Measurements from ENCODE around the gene EFNA1. TPM values are rescaled to one million over a fixed set of nuclear protein-coding genes. Genes with fewer than 3 reads are reported as not detected.

Gene EFNA1
- total RNA-seq, 1 donor from 2014 or later = 66.7 TPM

DNA sequence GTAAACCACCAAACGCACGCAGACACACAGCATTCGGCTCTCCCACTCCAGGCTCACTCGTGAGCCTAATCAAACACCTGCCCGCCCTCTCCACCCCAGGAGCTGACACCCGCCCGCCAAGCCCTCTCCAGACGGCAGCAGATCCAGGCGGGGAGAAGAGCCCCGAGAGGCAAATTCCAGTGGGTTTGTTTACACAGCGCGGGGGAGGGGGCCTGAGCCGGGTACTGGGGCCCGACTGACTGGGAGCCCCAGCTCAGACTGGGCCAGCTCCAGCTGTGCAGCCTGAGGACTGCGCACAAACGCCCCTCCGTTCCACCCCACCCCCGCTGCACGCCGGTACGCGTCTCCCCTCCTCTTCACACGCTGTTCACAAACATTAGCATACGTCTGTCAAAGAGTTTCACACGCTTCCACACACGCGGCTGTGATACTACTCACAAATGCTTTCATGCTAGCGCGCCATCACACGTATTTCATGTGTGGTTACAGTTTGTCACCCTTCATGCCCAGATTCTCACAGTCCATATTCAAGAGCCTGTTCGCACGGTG lies 1.0 kb upstream of the EFNA1 start:
- Histone ChIP-seq H3K36me3 (peaks cover 0 to 2% of the 10 kb centered on the region in 2 donors), H3K27ac (peak overlapping the region in 1 of 2 donors; percentile 25), H3K4me3 (peak overlapping the region; percentile 63 to 70), H3K9me3 (no peaks in the 10 kb centered on the region), H3K27me3 (peaks cover 9% of the 10 kb centered on the region), H3K4me1 (peaks cover 20 to 30% of the 10 kb centered on the region in 2 donors)
- intact Hi-C loops (cut with DNase I) = loop anchor here (1.0 to 5.0 kb wide), 3 partner anchors 9 to 46 kb away; partner anchors contain the start of genes KRTCAP2, SLC50A1 and TRIM46
- DNase-seq (ENCODE audit: low spot score in 2 of 2) = no peak
- TF ChIP-seq, protein P1, sequence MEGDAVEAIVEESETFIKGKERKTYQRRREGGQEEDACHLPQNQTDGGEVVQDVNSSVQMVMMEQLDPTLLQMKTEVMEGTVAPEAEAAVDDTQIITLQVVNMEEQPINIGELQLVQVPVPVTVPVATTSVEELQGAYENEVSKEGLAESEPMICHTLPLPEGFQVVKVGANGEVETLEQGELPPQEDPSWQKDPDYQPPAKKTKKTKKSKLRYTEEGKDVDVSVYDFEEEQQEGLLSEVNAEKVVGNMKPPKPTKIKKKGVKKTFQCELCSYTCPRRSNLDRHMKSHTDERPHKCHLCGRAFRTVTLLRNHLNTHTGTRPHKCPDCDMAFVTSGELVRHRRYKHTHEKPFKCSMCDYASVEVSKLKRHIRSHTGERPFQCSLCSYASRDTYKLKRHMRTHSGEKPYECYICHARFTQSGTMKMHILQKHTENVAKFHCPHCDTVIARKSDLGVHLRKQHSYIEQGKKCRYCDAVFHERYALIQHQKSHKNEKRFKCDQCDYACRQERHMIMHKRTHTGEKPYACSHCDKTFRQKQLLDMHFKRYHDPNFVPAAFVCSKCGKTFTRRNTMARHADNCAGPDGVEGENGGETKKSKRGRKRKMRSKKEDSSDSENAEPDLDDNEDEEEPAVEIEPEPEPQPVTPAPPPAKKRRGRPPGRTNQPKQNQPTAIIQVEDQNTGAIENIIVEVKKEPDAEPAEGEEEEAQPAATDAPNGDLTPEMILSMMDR (IDR thresholded peaks at IDR 0.05) = no peak

DNA sequence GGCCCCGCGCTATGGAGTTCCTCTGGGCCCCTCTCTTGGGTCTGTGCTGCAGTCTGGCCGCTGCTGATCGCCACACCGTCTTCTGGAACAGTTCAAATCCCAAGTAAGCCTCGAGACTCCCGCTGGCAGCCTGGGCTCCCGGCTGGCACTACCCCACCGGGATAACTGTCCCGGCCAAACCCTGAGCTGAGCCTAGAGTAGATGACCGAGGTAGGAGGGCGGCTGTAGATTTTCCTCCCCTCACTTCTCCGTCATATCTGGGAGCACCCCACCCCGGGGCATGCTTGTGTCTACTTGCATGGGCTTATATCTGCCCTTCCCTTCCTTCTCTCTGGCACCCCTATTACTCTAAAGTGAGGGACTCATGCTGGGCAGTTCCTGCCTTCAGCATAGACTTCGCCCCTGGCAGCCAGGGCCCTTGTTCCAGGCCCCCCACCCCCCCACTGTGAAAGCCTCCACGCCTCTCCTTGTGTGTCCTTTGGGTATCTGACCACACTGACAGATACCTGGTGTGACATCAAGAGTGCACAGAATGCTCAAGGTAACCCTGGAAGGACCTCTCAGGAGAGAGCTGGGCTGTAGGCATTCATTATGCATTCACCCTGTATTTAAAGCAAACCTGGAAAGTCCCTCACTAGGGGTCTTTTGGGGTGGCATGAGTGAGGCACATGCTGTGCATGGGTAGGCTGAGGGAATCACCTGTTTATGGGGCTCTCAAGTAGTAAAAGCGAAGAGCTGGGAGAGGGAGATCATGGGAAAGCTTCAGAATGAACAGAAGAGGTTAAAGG lies 485 bp downstream of the EFNA1 start:
- Histone ChIP-seq H3K4me3 (peak overlapping the region; percentile 63 to 70), H3K27ac (no peak overlapping the region), H3K9me3 (no peaks in the 10 kb centered on the region), H3K27me3 (peaks cover 9% of the 10 kb centered on the region), H3K4me1 (peaks cover 20 to 30% of the 10 kb centered on the region in 2 donors), H3K36me3 (peaks cover 0 to 4% of the 10 kb centered on the region in 2 donors)
- DNase-seq (ENCODE audit: low spot score in 2 of 2) = no peak
- TF ChIP-seq, protein P1 (IDR thresholded peaks at IDR 0.05) = no peak
- intact Hi-C loops (cut with DNase I) = loop anchor here (1.0 to 5.0 kb wide), 3 partner anchors 7 to 44 kb away; partner anchors contain the start of genes KRTCAP2, SLC50A1 and TRIM46

DNA sequence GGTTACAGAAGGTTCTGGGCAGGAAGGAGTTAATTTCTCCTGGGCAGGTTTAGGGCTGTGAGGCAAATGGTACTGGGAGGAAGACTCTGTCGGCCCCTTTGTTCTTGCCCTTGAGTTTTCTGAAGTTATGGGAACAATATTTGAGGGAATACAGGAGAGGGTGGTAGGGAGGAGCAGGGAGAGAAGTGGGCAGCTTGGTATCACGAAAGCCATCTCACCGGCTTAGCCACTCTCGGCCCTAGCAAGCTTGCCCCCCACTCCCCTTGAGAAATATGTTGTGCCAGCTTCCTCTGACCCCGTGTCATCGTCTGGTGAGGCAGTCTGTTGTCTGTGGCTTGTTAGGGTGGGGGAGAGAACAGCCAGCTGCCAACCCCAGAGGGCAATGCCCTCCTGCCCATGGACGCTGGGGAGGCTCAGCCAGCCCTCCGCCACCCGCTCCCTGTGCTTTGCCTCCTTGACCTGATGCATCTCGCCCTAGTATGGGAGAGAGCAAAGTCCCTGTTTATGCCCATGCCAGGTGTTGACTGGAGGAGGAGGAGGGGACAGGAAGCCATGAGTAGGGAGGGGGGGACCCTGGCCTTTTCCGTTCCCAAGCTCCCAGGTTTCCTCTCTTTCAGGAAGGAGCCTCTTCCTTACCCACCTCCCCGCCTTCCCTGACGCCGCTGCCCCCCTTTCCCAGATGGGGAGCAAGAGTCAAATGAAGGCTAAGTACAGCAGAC lies 1.2 kb downstream of the EFNA1 start:
- H3K4me1 ChIP-seq = peaks cover 20 to 30% of the 10 kb centered on the region in 2 donors
- peaks cover 9% of the 10 kb centered on the region for H3K27me3 ChIP-seq
- intact Hi-C loops (cut with DNase I) = loop anchor here (5.0 kb wide), 1 partner anchor 43 kb away; the partner anchor contains the start of genes KRTCAP2 and TRIM46
- H3K4me3 ChIP-seq = peak overlapping the region; percentile 63 to 70
- H3K36me3 ChIP-seq = peaks cover 0 to 4% of the 10 kb centered on the region in 2 donors
- TF ChIP-seq, protein P1 (IDR thresholded peaks at IDR 0.05) = no peak
- H3K9me3 ChIP-seq = no peaks in the 10 kb centered on the region
- no peak overlapping the region for H3K27ac ChIP-seq
- DNase-seq (ENCODE audit: low spot score in 2 of 2) = no peak

DNA sequence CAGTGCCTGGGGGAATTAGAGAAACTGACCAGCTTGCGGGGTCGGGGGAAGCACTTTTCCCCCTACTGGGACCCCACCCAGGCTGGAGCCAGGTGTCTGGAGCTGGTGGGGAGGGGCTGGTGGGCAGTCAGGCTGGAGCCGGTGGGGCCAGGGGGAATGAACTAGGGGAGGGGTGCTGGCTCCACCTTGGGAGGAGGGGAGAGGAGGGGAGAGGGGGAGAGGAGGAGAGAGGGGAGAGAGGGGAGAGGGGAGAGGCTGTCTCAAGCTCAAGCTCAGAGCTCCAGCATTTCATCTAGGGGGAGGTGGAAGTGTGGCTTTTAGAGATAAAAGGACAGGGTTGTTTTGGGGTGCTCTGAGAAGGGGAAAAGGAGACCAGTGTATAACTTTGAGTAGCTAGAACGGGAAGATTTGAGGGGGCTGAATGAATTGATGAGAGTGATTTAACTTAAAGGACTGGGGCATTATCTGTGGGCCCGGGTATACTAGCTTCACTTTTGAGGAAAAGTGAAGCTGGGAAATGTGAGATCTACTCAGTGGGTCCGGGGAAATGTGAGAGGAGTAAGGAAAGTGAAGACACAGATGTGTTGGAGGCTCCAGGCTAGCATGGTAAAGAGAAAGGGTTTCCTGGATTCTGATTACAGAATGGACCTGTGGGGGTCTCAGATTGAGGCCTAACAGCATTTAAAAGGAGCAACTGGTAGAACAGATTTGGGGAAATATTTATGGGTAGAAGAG lies 2.8 kb downstream of the EFNA1 start:
- TF ChIP-seq, protein P1 (IDR thresholded peaks at IDR 0.05) = no peak
- Histone ChIP-seq H3K27me3 (peaks cover 9% of the 10 kb centered on the region), H3K27ac (peak overlapping the region in 1 of 2 donors; percentile 15), H3K36me3 (peaks cover 0 to 4% of the 10 kb centered on the region in 2 donors), H3K4me3 (peak overlapping the region in 1 of 2 donors; percentile 70), H3K4me1 (peaks cover 20 to 37% of the 10 kb centered on the region in 2 donors), H3K9me3 (no peaks in the 10 kb centered on the region)
- DNase-seq (ENCODE audit: low spot score in 2 of 2) = no peak
- intact Hi-C loops (cut with DNase I) = no loop called here

DNA sequence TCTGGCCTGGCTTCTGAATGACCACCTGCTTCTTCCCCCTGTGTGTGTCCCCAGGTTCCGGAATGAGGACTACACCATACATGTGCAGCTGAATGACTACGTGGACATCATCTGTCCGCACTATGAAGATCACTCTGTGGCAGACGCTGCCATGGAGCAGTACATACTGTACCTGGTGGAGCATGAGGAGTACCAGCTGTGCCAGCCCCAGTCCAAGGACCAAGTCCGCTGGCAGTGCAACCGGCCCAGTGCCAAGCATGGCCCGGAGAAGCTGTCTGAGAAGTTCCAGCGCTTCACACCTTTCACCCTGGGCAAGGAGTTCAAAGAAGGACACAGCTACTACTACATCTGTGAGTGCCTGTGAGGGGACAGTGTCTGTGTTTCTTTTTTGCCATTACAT lies 3.6 kb downstream of the EFNA1 start:
- Histone ChIP-seq H3K4me3 (no peak overlapping the region), H3K4me1 (peaks cover 20 to 32% of the 10 kb centered on the region in 2 donors), H3K36me3 (peaks cover 0 to 4% of the 10 kb centered on the region in 2 donors), H3K27ac (no peak overlapping the region), H3K27me3 (peaks cover 9% of the 10 kb centered on the region), H3K9me3 (no peaks in the 10 kb centered on the region)
- intact Hi-C loops (cut with DNase I) = no loop called here
- no peak for DNase-seq (ENCODE audit: low spot score in 2 of 2)
- TF ChIP-seq, protein P1 (IDR thresholded peaks at IDR 0.05) = no peak
